ENCODE results near the gene HNRNPA1.
"Not testable (repeated sequence)": the region's sequence is repeated elsewhere in the genome, so short reads cannot be mapped to it uniquely, and the experiment has no call there.

GRCh38 chr12:54231269-54231668 is 49.3 kb upstream of the HNRNPA1 start:
- TF ChIP-seq CTCF, POLR2A (IDR thresholded peaks at IDR 0.05): not testable (repeated sequence)

All from thyroid gland (tissue), 4 donors.